Measurements from ENCODE around the gene USP12.

GRCh38 chr13:27199696-27200095 is 28.1 kb upstream of the USP12 start:
- TF ChIP-seq SIN3A (IDR thresholded peaks at IDR 0.05; ENCODE audit: borderline replicate concordance, insufficient read depth, low read length): no peak
- no peak for TF ChIP-seq POLR2AphosphoS5 (IDR thresholded peaks at IDR 0.05; ENCODE audit: low read depth, low read length)
